ENCODE measurements around the gene CD22. TPM values are rescaled to one million over a fixed set of nuclear protein-coding genes. Genes with fewer than 3 reads are reported as not detected.

CD22 gene
- total and polyA plus RNA-seq, 10 of the 15 experiments (the other 5 are each of a cell fraction or from before 2014, with no cell fraction given): 23.0 to 344 (median 181) TPM

DNA sequence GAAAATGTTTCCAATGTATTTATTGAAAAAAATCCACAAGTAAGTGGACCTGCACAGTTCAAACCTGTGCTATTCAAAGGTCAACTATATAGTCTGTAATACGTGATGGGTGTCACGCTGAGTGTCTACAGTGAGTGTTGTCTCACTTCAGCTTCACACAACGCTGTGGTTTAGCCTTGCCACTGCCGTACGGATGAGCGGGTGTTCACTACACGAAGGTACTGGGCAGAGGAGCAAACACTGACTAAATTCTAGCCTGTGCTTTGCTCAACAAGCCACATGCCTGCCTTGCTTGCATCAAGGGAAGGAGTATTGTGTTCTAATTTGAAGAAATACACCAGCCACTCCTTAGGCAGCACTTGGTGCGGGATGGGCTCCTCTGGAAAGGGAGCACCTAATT lies 25.9 kb downstream of the CD22 start (continued):
- TF ChIP-seq SPI1 (IDR thresholded peaks at IDR 0.05; ENCODE audit: borderline replicate concordance, insufficient read depth, low read depth, low read length): no peak
- no peak for TF ChIP-seq EGR1 (IDR thresholded peaks at IDR 0.05; ENCODE audit: borderline replicate concordance in 1 of 2, low read depth in 2 of 2, low read length in 2 of 2)
- TF ChIP-seq, protein P1, sequence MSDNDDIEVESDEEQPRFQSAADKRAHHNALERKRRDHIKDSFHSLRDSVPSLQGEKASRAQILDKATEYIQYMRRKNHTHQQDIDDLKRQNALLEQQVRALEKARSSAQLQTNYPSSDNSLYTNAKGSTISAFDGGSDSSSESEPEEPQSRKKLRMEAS (IDR thresholded peaks at IDR 0.05; ENCODE audit: low read depth, low read length): 0 out of 2 replicates have a peak, but pooled peaks have one; percentile 24
- TF ChIP-seq JUND (IDR thresholded peaks at IDR 0.05; ENCODE audit: low read depth, low read length): no peak
- TF ChIP-seq EP300 (IDR thresholded peaks at IDR 0.05; ENCODE audit: borderline replicate concordance in 1 of 2, control insufficient read depth in 1 of 2, low read depth in 2 of 2, low read length in 2 of 2): peak; percentile 47 to 64; a peak in 3 of 4 replicates
- no peak for TF ChIP-seq MYC (IDR thresholded peaks at IDR 0.05; ENCODE audit: insufficient read depth, insufficient read length, insufficient replicate concordance, low read length, severe bottlenecking)
- TF ChIP-seq, protein P2, sequence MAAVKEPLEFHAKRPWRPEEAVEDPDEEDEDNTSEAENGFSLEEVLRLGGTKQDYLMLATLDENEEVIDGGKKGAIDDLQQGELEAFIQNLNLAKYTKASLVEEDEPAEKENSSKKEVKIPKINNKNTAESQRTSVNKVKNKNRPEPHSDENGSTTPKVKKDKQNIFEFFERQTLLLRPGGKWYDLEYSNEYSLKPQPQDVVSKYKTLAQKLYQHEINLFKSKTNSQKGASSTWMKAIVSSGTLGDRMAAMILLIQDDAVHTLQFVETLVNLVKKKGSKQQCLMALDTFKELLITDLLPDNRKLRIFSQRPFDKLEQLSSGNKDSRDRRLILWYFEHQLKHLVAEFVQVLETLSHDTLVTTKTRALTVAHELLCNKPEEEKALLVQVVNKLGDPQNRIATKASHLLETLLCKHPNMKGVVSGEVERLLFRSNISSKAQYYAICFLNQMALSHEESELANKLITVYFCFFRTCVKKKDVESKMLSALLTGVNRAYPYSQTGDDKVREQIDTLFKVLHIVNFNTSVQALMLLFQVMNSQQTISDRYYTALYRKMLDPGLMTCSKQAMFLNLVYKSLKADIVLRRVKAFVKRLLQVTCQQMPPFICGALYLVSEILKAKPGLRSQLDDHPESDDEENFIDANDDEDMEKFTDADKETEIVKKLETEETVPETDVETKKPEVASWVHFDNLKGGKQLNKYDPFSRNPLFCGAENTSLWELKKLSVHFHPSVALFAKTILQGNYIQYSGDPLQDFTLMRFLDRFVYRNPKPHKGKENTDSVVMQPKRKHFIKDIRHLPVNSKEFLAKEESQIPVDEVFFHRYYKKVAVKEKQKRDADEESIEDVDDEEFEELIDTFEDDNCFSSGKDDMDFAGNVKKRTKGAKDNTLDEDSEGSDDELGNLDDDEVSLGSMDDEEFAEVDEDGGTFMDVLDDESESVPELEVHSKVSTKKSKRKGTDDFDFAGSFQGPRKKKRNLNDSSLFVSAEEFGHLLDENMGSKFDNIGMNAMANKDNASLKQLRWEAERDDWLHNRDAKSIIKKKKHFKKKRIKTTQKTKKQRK (IDR thresholded peaks at IDR 0.05; ENCODE audit: low read depth, low read length): no peak
- no peak for TF ChIP-seq ZNF217 (IDR thresholded peaks at IDR 0.05)
- TF ChIP-seq MTA3 (IDR thresholded peaks at IDR 0.05; ENCODE audit: borderline replicate concordance, low read length): no peak
- TF ChIP-seq SMC3 (IDR thresholded peaks at IDR 0.05; ENCODE audit: borderline replicate concordance, low read length): peak; percentile 6; the same call in 1 of the 2 replicates
- TF ChIP-seq SMARCA5 (IDR thresholded peaks at IDR 0.05): no peak
- TF ChIP-seq CHD4 (IDR thresholded peaks at IDR 0.05): no peak
- TF ChIP-seq TCF12 (IDR thresholded peaks at IDR 0.05; ENCODE audit: low read depth, low read length): 0 out of 2 replicates have a peak, but pooled peaks have one; percentile 20
- no peak for TF ChIP-seq KLF5 (IDR thresholded peaks at IDR 0.05; ENCODE audit: partially characterized antibody)
- TF ChIP-seq, protein P3, sequence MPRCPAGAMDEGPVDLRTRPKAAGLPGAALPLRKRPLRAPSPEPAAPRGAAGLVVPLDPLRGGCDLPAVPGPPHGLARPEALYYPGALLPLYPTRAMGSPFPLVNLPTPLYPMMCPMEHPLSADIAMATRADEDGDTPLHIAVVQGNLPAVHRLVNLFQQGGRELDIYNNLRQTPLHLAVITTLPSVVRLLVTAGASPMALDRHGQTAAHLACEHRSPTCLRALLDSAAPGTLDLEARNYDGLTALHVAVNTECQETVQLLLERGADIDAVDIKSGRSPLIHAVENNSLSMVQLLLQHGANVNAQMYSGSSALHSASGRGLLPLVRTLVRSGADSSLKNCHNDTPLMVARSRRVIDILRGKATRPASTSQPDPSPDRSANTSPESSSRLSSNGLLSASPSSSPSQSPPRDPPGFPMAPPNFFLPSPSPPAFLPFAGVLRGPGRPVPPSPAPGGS (IDR thresholded peaks at IDR 0.05; ENCODE audit: borderline replicate concordance, insufficient read depth, low read depth, low read length, poor library complexity, severe bottlenecking): peak; percentile 16
- TF ChIP-seq, protein P4, sequence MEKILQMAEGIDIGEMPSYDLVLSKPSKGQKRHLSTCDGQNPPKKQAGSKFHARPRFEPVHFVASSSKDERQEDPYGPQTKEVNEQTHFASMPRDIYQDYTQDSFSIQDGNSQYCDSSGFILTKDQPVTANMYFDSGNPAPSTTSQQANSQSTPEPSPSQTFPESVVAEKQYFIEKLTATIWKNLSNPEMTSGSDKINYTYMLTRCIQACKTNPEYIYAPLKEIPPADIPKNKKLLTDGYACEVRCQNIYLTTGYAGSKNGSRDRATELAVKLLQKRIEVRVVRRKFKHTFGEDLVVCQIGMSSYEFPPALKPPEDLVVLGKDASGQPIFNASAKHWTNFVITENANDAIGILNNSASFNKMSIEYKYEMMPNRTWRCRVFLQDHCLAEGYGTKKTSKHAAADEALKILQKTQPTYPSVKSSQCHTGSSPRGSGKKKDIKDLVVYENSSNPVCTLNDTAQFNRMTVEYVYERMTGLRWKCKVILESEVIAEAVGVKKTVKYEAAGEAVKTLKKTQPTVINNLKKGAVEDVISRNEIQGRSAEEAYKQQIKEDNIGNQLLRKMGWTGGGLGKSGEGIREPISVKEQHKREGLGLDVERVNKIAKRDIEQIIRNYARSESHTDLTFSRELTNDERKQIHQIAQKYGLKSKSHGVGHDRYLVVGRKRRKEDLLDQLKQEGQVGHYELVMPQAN (conservative IDR thresholded peaks at IDR 0.05): no peak
- TF ChIP-seq RAD21 (IDR thresholded peaks at IDR 0.05; ENCODE audit: insufficient read depth, low read depth, low read length): peak; percentile 1; the same call in 1 of the 2 replicates
- TF ChIP-seq SP1 (IDR thresholded peaks at IDR 0.05; ENCODE audit: low read depth, low read length): no peak
- no peak for TF ChIP-seq GABPA (IDR thresholded peaks at IDR 0.05; ENCODE audit: low read depth)
- TF ChIP-seq, protein P5, sequence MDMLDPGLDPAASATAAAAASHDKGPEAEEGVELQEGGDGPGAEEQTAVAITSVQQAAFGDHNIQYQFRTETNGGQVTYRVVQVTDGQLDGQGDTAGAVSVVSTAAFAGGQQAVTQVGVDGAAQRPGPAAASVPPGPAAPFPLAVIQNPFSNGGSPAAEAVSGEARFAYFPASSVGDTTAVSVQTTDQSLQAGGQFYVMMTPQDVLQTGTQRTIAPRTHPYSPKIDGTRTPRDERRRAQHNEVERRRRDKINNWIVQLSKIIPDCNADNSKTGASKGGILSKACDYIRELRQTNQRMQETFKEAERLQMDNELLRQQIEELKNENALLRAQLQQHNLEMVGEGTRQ (IDR thresholded peaks at IDR 0.05; ENCODE audit: borderline replicate concordance, low read depth, low read length): no peak
- no peak for TF ChIP-seq NRF1 (conservative IDR thresholded peaks at IDR 0.05; ENCODE audit: low read depth, low read length)
- no peak for TF ChIP-seq ZNF207 (IDR thresholded peaks at IDR 0.05; ENCODE audit: borderline replicate concordance)
- no peak for TF ChIP-seq HDGF (IDR thresholded peaks at IDR 0.05)
